Smooth muscle cell of the coronary artery (primary cell): ENCODE results near the gene TGFB2. TPM values are rescaled to one million over a fixed set of nuclear protein-coding genes. Genes with fewer than 3 reads are reported as not detected.

Source experiments
- total RNA-seq: library from RNA; depleted of rRNA; stranded (reverse); fragments of >200 nt; gene quantifications from 2 replicates; pipeline ENCODE4 v1.2.3, GENCODE V29; 2014; ENCODE audit warnings: low replicate concordance

Gene TGFB2
- total RNA-seq: 15.2 and 85.8 TPM in 2 replicates

GRCh38 chr1:218344814-218345672, at the start of gene TGFB2:
TSS of gene TGFB2 (plus strand) at chr1:218345336. CDS start at chr1:218346702, 1,366 bp downstream.

Other genes with a start within 250 kb of the TGFB2 start
- 4.2 and 5.7 TPM in 2 replicates for gene RRP15, start 60.0 kb upstream of the TGFB2 start, total RNA-seq